ENCODE results near the gene KANSL1.

DNA sequence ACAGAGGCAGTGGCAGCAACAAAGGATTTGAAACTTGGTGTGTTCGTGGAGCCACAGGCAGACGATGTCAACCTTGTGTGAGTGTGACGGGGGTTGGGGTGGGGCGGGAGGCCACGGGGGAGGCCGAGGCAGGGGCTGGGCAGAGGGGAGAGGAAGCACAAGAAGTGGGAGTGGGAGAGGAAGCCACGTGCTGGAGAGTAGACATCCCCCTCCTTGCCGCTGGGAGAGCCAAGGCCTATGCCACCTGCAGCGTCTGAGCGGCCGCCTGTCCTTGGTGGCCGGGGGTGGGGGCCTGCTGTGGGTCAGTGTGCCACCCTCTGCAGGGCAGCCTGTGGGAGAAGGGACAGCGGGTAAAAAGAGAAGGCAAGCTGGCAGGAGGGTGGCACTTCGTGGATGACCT is 168.6 kb downstream of the KANSL1 start:
- TF ChIP-seq, protein P1, sequence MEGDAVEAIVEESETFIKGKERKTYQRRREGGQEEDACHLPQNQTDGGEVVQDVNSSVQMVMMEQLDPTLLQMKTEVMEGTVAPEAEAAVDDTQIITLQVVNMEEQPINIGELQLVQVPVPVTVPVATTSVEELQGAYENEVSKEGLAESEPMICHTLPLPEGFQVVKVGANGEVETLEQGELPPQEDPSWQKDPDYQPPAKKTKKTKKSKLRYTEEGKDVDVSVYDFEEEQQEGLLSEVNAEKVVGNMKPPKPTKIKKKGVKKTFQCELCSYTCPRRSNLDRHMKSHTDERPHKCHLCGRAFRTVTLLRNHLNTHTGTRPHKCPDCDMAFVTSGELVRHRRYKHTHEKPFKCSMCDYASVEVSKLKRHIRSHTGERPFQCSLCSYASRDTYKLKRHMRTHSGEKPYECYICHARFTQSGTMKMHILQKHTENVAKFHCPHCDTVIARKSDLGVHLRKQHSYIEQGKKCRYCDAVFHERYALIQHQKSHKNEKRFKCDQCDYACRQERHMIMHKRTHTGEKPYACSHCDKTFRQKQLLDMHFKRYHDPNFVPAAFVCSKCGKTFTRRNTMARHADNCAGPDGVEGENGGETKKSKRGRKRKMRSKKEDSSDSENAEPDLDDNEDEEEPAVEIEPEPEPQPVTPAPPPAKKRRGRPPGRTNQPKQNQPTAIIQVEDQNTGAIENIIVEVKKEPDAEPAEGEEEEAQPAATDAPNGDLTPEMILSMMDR (IDR thresholded peaks at IDR 0.05) = no peak
- no peak for TF ChIP-seq POLR2A (IDR thresholded peaks at IDR 0.05)
